ENCODE measurements around the gene ARIH1.
"Not testable (repeated sequence)": the region's sequence is repeated elsewhere in the genome, so short reads cannot be mapped to it uniquely, and the experiment has no call there.

The ARIH1 gene

GRCh38 chr15:72473614-72474465 is at the start of gene ARIH1:
Gene ARIH1, plus strand, starts transcription at chr15:72474330. Its CDS starts 310 bp downstream, at chr15:72474640.
- peak within 1 kb of the TSS; percentile 86 to 97 (median 93) for H3K4me2 ChIP-seq
- peaks cover 26 to 48% (median 37%) of the 10 kb centered on the region in 10 experiments for H3K4me1 ChIP-seq
- no peaks in the 10 kb centered on the region for H3K27me3 ChIP-seq
- peaks cover 40 to 46% (median 46%) of the 10 kb centered on the region in 11 experiments for H4K20me1 ChIP-seq
- H3K9me3 ChIP-seq (replicated peaks in 1 of 11) = peaks cover 0 to 2% (median 0%) of the 10 kb centered on the region in 11 experiments; a peak in 3 of 22 replicates
- peaks cover 22 to 30% (median 26%) of the 10 kb centered on the region in 11 experiments for H3K36me3 ChIP-seq
- H3K27ac ChIP-seq = peak within 1 kb of the TSS; percentile 95 to 100 (median 99)
- peak within 1 kb of the TSS; percentile 92 to 100 (median 99) for H3K9ac ChIP-seq
- no peak for TF ChIP-seq Cebpa-rat (IDR thresholded peaks at IDR 0.05)
- peak within 1 kb of the TSS; percentile 90 to 98 (median 96) for H3K4me3 ChIP-seq

- no peak overlapping the region for H3K9ac ChIP-seq
- H3K9me3 ChIP-seq (replicated peaks in 1 of 11) = peaks cover 12 to 59% (median 21%) of the 10 kb centered on the region in 11 experiments
- H3K27ac ChIP-seq = no peak overlapping the region
- no peaks in the 10 kb centered on the region for H3K36me3 ChIP-seq
- H3K4me3 ChIP-seq = no peak overlapping the region
- H4K20me1 ChIP-seq = no peaks in the 10 kb centered on the region
- no peaks in the 10 kb centered on the region for H3K27me3 ChIP-seq
- peaks cover 0 to 10% (median 6%) of the 10 kb centered on the region in 10 experiments; a peak in 7 of 20 replicates for H3K4me1 ChIP-seq
- TF ChIP-seq Cebpa-rat (IDR thresholded peaks at IDR 0.05) = no peak
- H3K4me2 ChIP-seq = peak overlapping the region in 6 of 11 experiments; percentile 1 to 44 (median 20); a peak in 3 of 22 replicates
These were observed 47.4 kb upstream of the ARIH1 start for GRCh38 chr15:72426753-72427152.

- Histone ChIP-seq H3K9me3 (replicated peaks in 1 of 11) (peaks cover 17 to 35% (median 24%) of the 10 kb centered on the region in 11 experiments), H3K36me3 (no peaks in the 10 kb centered on the region), H3K4me2 (no peak overlapping the region), H3K27ac (no peak overlapping the region), H4K20me1 (no peaks in the 10 kb centered on the region), H3K9ac (no peak overlapping the region), H3K27me3 (no peaks in the 10 kb centered on the region), H3K4me1 (no peaks in the 10 kb centered on the region), H3K4me3 (no peak overlapping the region)
- no peak for TF ChIP-seq Cebpa-rat (IDR thresholded peaks at IDR 0.05)
These were observed 36.3 kb upstream of the ARIH1 start for GRCh38 chr15:72437650-72438316.

GRCh38 chr15:72442848-72443247 is 31.3 kb upstream of the ARIH1 start:
- H3K4me2 ChIP-seq, H3K9ac ChIP-seq, H3K36me3 ChIP-seq, H4K20me1 ChIP-seq, H3K4me1 ChIP-seq, H3K27me3 ChIP-seq, H3K27ac ChIP-seq, H3K4me3 ChIP-seq: not testable (repeated sequence)
- H3K9me3 ChIP-seq (replicated peaks in 1 of 11) = peaks cover 6 to 18% (median 10%) of the 10 kb centered on the region in 11 experiments

- H3K27ac ChIP-seq = no peak overlapping the region
- no peaks in the 10 kb centered on the region for H3K4me1 ChIP-seq
- H3K9me3 ChIP-seq (replicated peaks in 1 of 11) = 0 out of 22 replicates have a peak, but pooled peaks cover 0 to 5% (median 0%) of the 10 kb centered on the region in 11 experiments
- no peaks in the 10 kb centered on the region for H4K20me1 ChIP-seq
- no peak overlapping the region for H3K4me3 ChIP-seq
- H3K4me2 ChIP-seq = no peak overlapping the region
- TF ChIP-seq Cebpa-rat (IDR thresholded peaks at IDR 0.05) = no peak
- H3K9ac ChIP-seq = no peak overlapping the region
- no peaks in the 10 kb centered on the region for H3K27me3 ChIP-seq
- H3K36me3 ChIP-seq = no peaks in the 10 kb centered on the region
These were observed 28.7 kb upstream of the ARIH1 start for GRCh38 chr15:72445426-72445825.

- H3K4me2 ChIP-seq = no peak overlapping the region
- H3K27ac ChIP-seq = no peak overlapping the region
- no peaks in the 10 kb centered on the region for H3K4me1 ChIP-seq
- TF ChIP-seq Cebpa-rat (IDR thresholded peaks at IDR 0.05) = no peak
- H3K9me3 ChIP-seq (replicated peaks in 1 of 11) = no peaks in the 10 kb centered on the region
- H3K4me3 ChIP-seq = no peak overlapping the region
- no peak overlapping the region for H3K9ac ChIP-seq
- no peaks in the 10 kb centered on the region for H4K20me1 ChIP-seq
- no peaks in the 10 kb centered on the region for H3K27me3 ChIP-seq
- H3K36me3 ChIP-seq = no peaks in the 10 kb centered on the region
These were observed 23.3 kb upstream of the ARIH1 start for GRCh38 chr15:72450805-72451204.

GRCh38 chr15:72451224-72451623 is 22.9 kb upstream of the ARIH1 start:
- Histone ChIP-seq H4K20me1 (no peaks in the 10 kb centered on the region), H3K9me3 (replicated peaks in 1 of 11) (no peaks in the 10 kb centered on the region), H3K27ac (no peak overlapping the region), H3K4me1 (no peaks in the 10 kb centered on the region), H3K9ac (no peak overlapping the region), H3K4me3 (no peak overlapping the region), H3K27me3 (no peaks in the 10 kb centered on the region), H3K36me3 (no peaks in the 10 kb centered on the region), H3K4me2 (no peak overlapping the region)
- TF ChIP-seq Cebpa-rat (IDR thresholded peaks at IDR 0.05) = no peak

- Histone ChIP-seq H3K9ac (no peak overlapping the region), H3K27ac (no peak overlapping the region), H3K27me3 (no peaks in the 10 kb centered on the region), H3K4me2 (no peak overlapping the region), H3K4me3 (no peak overlapping the region), H3K36me3 (no peaks in the 10 kb centered on the region), H3K9me3 (replicated peaks in 1 of 11) (no peaks in the 10 kb centered on the region), H3K4me1 (peaks cover 0 to 7% (median 5%) of the 10 kb centered on the region in 10 experiments; a peak in 11 of 20 replicates), H4K20me1 (no peaks in the 10 kb centered on the region)
- no peak for TF ChIP-seq Cebpa-rat (IDR thresholded peaks at IDR 0.05)
These were observed 17.4 kb upstream of the ARIH1 start for GRCh38 chr15:72456684-72457083.

- no peaks in the 10 kb centered on the region for H3K27me3 ChIP-seq
- H3K27ac ChIP-seq = no peak overlapping the region
These were observed 13.7 kb upstream of the ARIH1 start for GRCh38 chr15:72460402-72460801.

More at GRCh38 chr15:72460402-72460801, 13.7 kb upstream of the ARIH1 start:
- no peaks in the 10 kb centered on the region for H3K36me3 ChIP-seq
- no peak for TF ChIP-seq Cebpa-rat (IDR thresholded peaks at IDR 0.05)
- H3K4me1 ChIP-seq = peaks cover 7 to 29% (median 13%) of the 10 kb centered on the region in 10 experiments; a peak in 18 of 20 replicates
- H4K20me1 ChIP-seq = no peaks in the 10 kb centered on the region
- no peak overlapping the region for H3K4me3 ChIP-seq
- no peak overlapping the region for H3K9ac ChIP-seq
- H3K4me2 ChIP-seq = no peak overlapping the region
- H3K9me3 ChIP-seq (replicated peaks in 1 of 11) = no peaks in the 10 kb centered on the region
